Medulla oblongata (tissue), 1 donor: ENCODE data around the gene BAD.

Source experiments
- DNase-seq: peaks from one replicate; pipeline ENCODE4 v3.0.0-alpha.2; 2015; ENCODE audit errors: extremely low spot score

BAD gene

GRCh38 chr11:64229090-64229743 lies 55.2 kb downstream of the BAD start:
- DNase-seq = no peak

DNA sequence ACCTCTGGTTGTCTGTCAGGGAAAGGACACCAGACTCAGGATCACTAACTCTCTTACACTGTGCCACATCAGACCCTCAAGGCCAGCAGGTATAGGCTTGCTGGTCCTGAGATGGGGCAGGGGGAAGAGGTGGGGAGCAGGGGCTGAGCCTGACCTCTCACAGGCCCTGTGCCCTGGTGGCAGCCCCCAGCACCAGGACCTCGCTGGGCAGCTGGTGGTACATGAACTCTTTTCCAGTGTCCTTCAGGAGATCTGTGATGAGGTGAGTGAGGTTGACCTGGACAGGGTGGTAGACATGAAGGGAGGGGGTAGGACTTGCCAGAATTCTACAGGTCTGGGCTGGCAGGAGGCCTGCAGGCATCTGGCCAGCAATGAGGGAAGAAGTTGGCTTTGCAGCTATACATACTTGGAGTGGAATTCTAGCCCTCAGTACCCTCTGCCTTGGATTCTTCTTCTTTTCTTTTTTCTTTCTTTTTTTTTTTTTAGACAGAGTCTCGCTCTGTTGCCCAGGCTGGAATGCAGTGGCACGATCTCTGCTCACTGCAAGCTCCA lies 57.0 kb downstream of the BAD start:
- no peak for DNase-seq

- DNase-seq = peak; percentile 57
Measured at GRCh38 chr11:64226507-64227051, 57.9 kb downstream of the BAD start.

DNA sequence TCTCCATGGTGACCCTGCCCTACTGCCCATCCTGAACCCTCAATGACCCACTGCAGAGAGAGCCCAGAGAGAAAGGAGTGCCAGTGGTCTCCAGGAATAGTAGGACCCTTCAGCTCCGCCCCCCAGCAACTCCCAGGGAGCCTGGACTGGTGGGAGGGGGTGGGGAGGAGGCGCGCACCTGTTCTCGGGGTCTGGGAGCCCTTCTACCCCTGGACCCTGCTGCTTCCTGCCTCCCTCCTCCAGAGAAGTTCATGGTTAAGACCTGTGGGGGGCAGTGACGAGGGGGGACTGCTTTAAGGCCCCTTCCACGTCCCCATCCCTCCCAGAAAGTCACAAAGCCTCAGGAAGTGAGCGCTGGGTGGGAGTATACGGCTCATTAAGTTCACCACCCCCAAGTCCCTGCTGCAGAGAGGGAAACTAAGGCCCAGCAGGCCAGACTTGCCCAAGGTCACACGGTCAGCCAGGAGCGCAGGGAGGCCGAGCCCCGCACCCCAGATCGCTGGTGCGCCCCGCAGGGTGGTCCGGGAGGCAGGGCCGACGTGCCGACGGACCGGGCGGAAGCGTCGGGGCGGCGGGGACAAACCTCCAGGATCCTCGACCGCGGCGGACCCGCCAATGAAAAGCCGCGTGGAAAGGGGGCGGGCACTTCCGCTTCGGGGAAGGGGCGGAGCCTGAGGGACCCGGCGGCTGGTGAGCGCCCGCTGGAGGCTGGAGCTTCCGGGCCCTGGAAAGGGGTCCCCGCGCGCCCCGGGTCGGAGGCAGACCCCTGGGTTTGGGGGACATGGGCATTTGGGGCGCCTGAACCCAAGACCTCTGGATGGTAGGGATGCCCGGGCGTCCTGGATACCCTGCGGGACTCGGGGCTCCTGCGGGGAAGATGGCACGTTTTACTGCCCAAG lies 58.6 kb downstream of the BAD start, which contains the start of the genes NUDT22 and TRPT1:
TSS of gene NUDT22 (plus strand) at position 667 of the 899 bp plus-strand sequence. CDS start 379 bp downstream, outside the sequence.
TSS of gene TRPT1 (minus strand) at position 579 of the 899 bp plus-strand sequence. CDS start at position 253, 326 bp downstream.
- peak; percentile 91 for DNase-seq

- no peak for DNase-seq
Measured at GRCh38 chr11:64224891-64225607, 59.4 kb downstream of the BAD start.

DNA sequence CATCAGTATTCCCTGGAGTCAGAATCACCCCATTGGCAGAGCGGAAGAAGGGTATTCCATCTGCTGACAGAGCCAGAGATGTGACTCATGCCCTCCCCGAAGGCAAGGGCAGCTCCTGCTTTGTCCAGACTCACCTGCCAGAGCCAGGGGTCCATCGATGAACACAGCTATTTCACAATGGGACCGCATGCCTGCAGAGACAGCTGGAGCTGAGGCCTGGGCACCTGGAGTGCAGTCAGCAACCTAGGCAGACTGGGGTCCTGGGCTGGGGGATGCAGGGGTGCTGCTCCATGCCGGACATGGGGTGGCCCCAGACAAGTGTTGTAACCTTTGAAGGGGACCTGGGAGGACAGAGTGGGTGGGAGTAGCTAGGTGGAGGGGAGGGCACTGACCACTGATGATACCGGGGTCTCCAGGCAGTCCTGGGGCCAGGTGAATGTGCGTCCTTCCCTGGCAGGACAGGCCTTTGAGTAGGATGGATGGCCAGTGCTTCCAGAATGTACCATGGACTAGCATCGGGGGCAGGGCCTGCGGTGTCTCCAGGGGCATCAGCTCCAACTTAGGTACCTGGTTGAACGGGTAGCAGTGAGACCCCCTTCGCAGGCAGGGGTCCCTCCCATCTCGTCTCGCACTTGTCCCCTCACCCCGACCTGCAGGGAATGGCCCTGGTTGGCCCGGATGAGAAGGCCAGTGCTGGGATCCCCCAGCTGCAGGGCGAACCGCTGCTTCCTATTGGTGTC lies 60.1 kb downstream of the BAD start:
- DNase-seq = no peak

- no peak for DNase-seq
Measured at GRCh38 chr11:64223001-64223651, 61.3 kb downstream of the BAD start.

DNA sequence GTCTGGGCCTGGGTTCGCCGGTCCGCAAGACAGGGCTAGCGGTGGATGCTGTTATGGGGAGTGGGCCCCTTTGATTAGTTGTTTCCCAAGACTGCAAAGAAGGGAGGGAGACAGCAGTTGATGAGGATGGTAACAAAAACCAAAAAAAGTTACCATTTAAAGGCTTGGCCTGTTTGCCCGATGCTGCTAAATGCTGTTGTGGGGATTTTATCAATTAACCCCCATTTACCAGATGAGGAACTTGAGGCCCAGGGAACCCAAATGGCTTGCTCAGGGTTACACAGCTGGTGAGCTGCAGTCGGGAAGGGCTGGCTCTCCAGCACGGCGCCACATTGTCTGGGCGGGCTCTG lies 61.8 kb downstream of the BAD start:
- no peak for DNase-seq

DNA sequence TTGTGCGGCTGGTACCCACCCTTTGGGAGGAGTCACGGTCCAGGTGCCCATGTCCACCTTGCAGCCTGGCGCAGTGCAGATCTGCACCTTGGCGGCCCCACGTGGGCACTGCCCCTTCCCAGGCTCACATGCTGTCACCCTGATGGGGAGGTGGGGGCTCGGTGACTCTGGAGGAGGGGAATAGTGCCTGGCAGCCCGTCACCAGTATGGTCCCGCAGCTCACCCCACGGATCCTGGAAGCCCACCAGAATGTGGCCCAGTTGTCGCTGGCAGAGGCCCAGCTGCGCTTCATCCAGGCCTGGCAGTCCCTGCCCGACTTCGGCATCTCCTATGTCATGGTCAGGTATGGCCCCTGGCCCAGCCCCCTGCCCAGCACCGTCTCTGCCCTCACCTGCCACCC lies 63.7 kb downstream of the BAD start:
- DNase-seq = no peak

DNA sequence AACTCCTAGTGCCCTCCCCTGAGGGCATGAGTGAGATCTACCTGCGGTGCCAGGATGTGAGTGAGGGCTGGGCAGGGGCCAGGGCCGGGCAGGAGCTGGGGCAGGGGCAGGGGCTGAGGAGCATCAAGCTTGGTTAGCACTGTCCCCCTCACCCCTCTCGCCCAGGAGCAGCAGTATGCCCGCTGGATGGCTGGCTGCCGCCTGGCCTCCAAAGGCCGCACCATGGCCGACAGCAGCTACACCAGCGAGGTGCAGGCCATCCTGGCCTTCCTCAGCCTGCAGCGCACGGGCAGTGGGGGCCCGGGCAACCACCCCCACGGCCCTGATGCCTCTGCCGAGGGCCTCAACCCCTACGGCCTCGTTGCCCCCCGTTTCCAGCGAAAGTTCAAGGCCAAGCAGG lies 64.2 kb downstream of the BAD start:
- DNase-seq = no peak
